HS-27A (cell line): ENCODE results near the gene CDK5RAP2.

ENCODE experiments used
- DNase-seq: peaks from one replicate; pipeline ENCODE4 v3.0.0-alpha.2; 2012; ENCODE audit warnings: low read depth, missing footprints

The CDK5RAP2 gene

GRCh38 chr9:120436446-120436845 lies 143.5 kb downstream of the CDK5RAP2 start:
- no peak for DNase-seq

GRCh38 chr9:120435091-120435490 lies 144.9 kb downstream of the CDK5RAP2 start:
- no peak for DNase-seq

GRCh38 chr9:120434532-120434931 lies 145.4 kb downstream of the CDK5RAP2 start:
- DNase-seq = no peak

- DNase-seq = no peak
These were observed 146.3 kb downstream of the CDK5RAP2 start for GRCh38 chr9:120433701-120434100.

GRCh38 chr9:120432600-120432999 lies 147.4 kb downstream of the CDK5RAP2 start:
- no peak for DNase-seq

GRCh38 chr9:120431268-120431667 lies 148.7 kb downstream of the CDK5RAP2 start:
- no peak for DNase-seq

GRCh38 chr9:120424248-120424647 lies 155.7 kb downstream of the CDK5RAP2 start:
- DNase-seq = no peak

- no peak for DNase-seq
These were observed 156.2 kb downstream of the CDK5RAP2 start for GRCh38 chr9:120423812-120424211.

- no peak for DNase-seq
These were observed 158.0 kb downstream of the CDK5RAP2 start for GRCh38 chr9:120421977-120422376.

- no peak for DNase-seq
These were observed 161.7 kb downstream of the CDK5RAP2 start for GRCh38 chr9:120418315-120418714.

- DNase-seq = no peak
These were observed 163.1 kb downstream of the CDK5RAP2 start for GRCh38 chr9:120416781-120417427.

- no peak for DNase-seq
These were observed 166.6 kb downstream of the CDK5RAP2 start for GRCh38 chr9:120413121-120414048.

- no peak for DNase-seq
These were observed 167.5 kb downstream of the CDK5RAP2 start for GRCh38 chr9:120412425-120412951.

GRCh38 chr9:120411862-120412424 lies 168.0 kb downstream of the CDK5RAP2 start:
- no peak for DNase-seq

GRCh38 chr9:120410925-120411501 lies 169.0 kb downstream of the CDK5RAP2 start:
- no peak for DNase-seq

GRCh38 chr9:120408680-120409258 lies 171.2 kb downstream of the CDK5RAP2 start:
- no peak for DNase-seq

- DNase-seq = no peak
These were observed 174.1 kb downstream of the CDK5RAP2 start for GRCh38 chr9:120405860-120406259.

GRCh38 chr9:120405134-120405533 lies 174.8 kb downstream of the CDK5RAP2 start:
- no peak for DNase-seq

GRCh38 chr9:120403543-120403856 lies 176.5 kb downstream of the CDK5RAP2 start:
- no peak for DNase-seq

- peak; percentile 74 for DNase-seq
These were observed 177.0 kb downstream of the CDK5RAP2 start for GRCh38 chr9:120402741-120403542.

- no peak for DNase-seq
These were observed 180.0 kb downstream of the CDK5RAP2 start for GRCh38 chr9:120399940-120400339.
